GM23338 (cell line): ENCODE results near the gene SOST. TPM values are rescaled to one million over a fixed set of nuclear protein-coding genes. Genes with fewer than 3 reads are reported as not detected.

Source experiments
- ATAC-seq: fragments of 200-7000 bp; cut with Tn5 transposase; 3 replicates; pipeline ENCODE4 v1.9.1; 2020
- DNase-seq: peaks from one replicate; pipeline ENCODE4 v3.0.0-alpha.2; 2015; ENCODE audit warnings: low spot score
- H2AFZ ChIP-seq: fragments of 200-600 bp; sonication (generic); 2 replicates; pipeline ENCODE4 v1.8.0; 2016; ENCODE audit warnings: antibody characterized with exemption, mild to moderate bottlenecking, moderate library complexity
- H3F3A ChIP-seq: fragments of 200-600 bp; sonication (generic); replicated peaks from 2 replicates; pipeline ENCODE4 v1.8.0; 2017; ENCODE audit warnings: antibody characterized with exemption, mixed run types, low read depth
- H3K27ac ChIP-seq: fragments of 200-600 bp; sonication (generic); 2 replicates; pipeline ENCODE4 v1.6.1; 2016; ENCODE audit warnings: low read depth
- H3K27me3 ChIP-seq: fragments of 200-600 bp; sonication (generic); 2 replicates; pipeline ENCODE4 v1.8.0; 2016; ENCODE audit warnings: mild to moderate bottlenecking, mixed run types, moderate library complexity; ENCODE audit not compliant: insufficient read depth
- H3K36me3 ChIP-seq: fragments of 200-600 bp; sonication (generic); 2 replicates; pipeline ENCODE4 v1.8.0; 2016; ENCODE audit warnings: mild to moderate bottlenecking; ENCODE audit not compliant: insufficient read depth
- H3K4me1 ChIP-seq: fragments of 200-600 bp; sonication (generic); 2 replicates; pipeline ENCODE4 v1.8.0; 2016; ENCODE audit warnings: mild to moderate bottlenecking, moderate library complexity; ENCODE audit not compliant: insufficient read depth
- H3K4me2 ChIP-seq: fragments of 200-600 bp; sonication (generic); 2 replicates; pipeline ENCODE4 v1.7.1; 2017; ENCODE audit warnings: mixed run types
- H3K4me3 ChIP-seq: fragments of 200-600 bp; sonication (generic); 2 replicates; pipeline ENCODE4 v1.6.1; 2016; ENCODE audit warnings: mixed run types
- H3K79me2 ChIP-seq: fragments of 200-600 bp; sonication (generic); replicated peaks from 2 replicates; pipeline ENCODE4 v1.8.0; 2017; ENCODE audit warnings: mild to moderate bottlenecking; ENCODE audit not compliant: insufficient read depth
- H3K9me2 ChIP-seq: fragments of 200-600 bp; sonication (generic); 2 replicates; pipeline ENCODE4 v1.8.0; 2017; ENCODE audit not compliant: insufficient read depth
- H4K20me1 ChIP-seq: fragments of 200-600 bp; sonication (generic); replicated peaks from 2 replicates; pipeline ENCODE4 v1.8.0; 2017; ENCODE audit warnings: mild to moderate bottlenecking; ENCODE audit not compliant: insufficient read depth
- H3K27ac Mint-ChIP-seq: 2 replicates; pipeline ENCODE4 v1.8.0; 2020; ENCODE audit warnings: inconsistent platforms, mild to moderate bottlenecking, moderate library complexity, mixed read lengths
- H3K27me3 Mint-ChIP-seq: 3 replicates; pipeline ENCODE4 v1.8.0; 2022; ENCODE audit warnings: low read depth, mild to moderate bottlenecking, moderate library complexity, mixed read lengths, inconsistent platforms; ENCODE audit not compliant: insufficient read depth, poor library complexity
- H3K36me3 Mint-ChIP-seq: 3 replicates; pipeline ENCODE4 v1.8.0; 2021; ENCODE audit warnings: low read depth, mild to moderate bottlenecking, inconsistent platforms, moderate library complexity, mixed read lengths
- H3K4me1 Mint-ChIP-seq: 3 replicates; pipeline ENCODE4 v1.8.0; 2020; ENCODE audit warnings: mild to moderate bottlenecking, inconsistent platforms, mixed read lengths
- H3K4me3 Mint-ChIP-seq: 3 replicates; pipeline ENCODE4 v1.8.0; 2021; ENCODE audit warnings: moderate library complexity, mild to moderate bottlenecking, inconsistent platforms, mixed read lengths
- H3K9me3 Mint-ChIP-seq: 3 replicates; pipeline ENCODE4 v1.8.0; 2020; ENCODE audit warnings: moderate library complexity, mild to moderate bottlenecking, inconsistent platforms, mixed read lengths
- CREB1 ChIP-seq: fragments of 250-450 bp; sonication (Bioruptor Pico); IDR thresholded peaks from 2 replicates; pipeline ENCODE4 v1.5.0; 2020; ENCODE audit warnings: low read depth, mild to moderate bottlenecking, moderate library complexity
- JUNB ChIP-seq: IDR thresholded peaks from one replicate; pipeline ENCODE4 v1.6.1; 2016; ENCODE audit warnings: antibody characterized with exemption; ENCODE audit not compliant: unreplicated experiment
- ZNF114 ChIP-seq: fragments of 250-450 bp; sonication (Bioruptor Pico); IDR thresholded peaks from 2 replicates; pipeline ENCODE4 v1.5.0; 2020; ENCODE audit warnings: mild to moderate bottlenecking, moderate library complexity
- ZNF331 ChIP-seq: fragments of 250-450 bp; sonication (Bioruptor Pico); IDR thresholded peaks from 2 replicates; pipeline ENCODE4 v1.5.0; 2020; ENCODE audit warnings: low read depth, mild to moderate bottlenecking, moderate library complexity
- polyA plus RNA-seq: library from polyadenylated mRNA; unstranded; fragments of >200 nt; fragmentation: Nextera tagmentation; extraction: Ambion mirVana; gene quantifications from 2 replicates; pipeline ENCODE4 v1.2.1, GENCODE V29; 2016
- total RNA-seq: library from RNA; depleted of rRNA; stranded (reverse); fragments of >200 nt; shearing (Covaris generic); gene quantifications from 2 replicates; pipeline ENCODE4 v1.2.3, GENCODE V29; 2014
- TF ChIP-seq, protein P1 (sequence below): fragments of 250-450 bp; sonication (Bioruptor Pico); IDR thresholded peaks from 2 replicates; pipeline ENCODE4 v1.5.0; 2020; ENCODE audit warnings: mild to moderate bottlenecking, moderate library complexity
- TF ChIP-seq, protein P2 (sequence below): IDR thresholded peaks from 2 replicates; pipeline ENCODE4 v1.6.1; 2016; ENCODE audit warnings: antibody characterized with exemption

SOST gene
- total and polyA plus RNA-seq, 2 experiments from 2014 or later, result not detected

DNA sequence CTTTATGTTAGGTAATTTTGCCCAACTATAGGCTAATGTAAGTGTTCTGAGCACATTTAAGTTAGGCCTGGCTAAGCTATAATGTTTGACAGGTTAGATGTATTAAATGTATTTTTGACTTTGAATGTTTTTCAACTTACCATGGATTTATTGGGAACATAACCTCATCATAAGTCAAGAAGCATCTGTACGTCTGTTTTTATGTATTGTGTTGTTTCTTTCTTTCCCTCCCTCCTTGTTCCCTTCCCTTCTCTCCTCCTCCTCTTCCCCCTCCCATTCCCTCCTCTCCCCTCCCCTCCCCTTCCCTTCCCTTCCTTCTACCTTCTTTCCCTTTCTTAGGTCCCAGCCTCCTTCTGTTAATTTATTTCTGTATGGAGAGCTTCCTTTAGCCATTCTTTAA, 30.9 kb upstream of the SOST start:
- Histone ChIP-seq H4K20me1 (no peaks in the 10 kb centered on the region), H3K9me2 (no peaks in the 10 kb centered on the region), H3K36me3 (no peaks in the 10 kb centered on the region), H3K4me3 (no peak overlapping the region), H3F3A (no peaks in the 10 kb centered on the region), H3K4me1 (no peaks in the 10 kb centered on the region; the same call in 1 of the 2 replicates), H3K27ac (no peak overlapping the region), H2AFZ (no peak overlapping the region), H3K27me3 (no peaks in the 10 kb centered on the region), H3K79me2 (no peaks in the 10 kb centered on the region), H3K4me2 (no peak overlapping the region)
- ATAC-seq (no peak), DNase-seq (no peak)
- TF ChIP-seq ZNF114 (CRISPR knock-in tag) (no peak), CREB1 (CRISPR knock-in tag) (no peak), JUNB (no peak), ZNF331 (no peak)
- TF ChIP-seq, protein P1, sequence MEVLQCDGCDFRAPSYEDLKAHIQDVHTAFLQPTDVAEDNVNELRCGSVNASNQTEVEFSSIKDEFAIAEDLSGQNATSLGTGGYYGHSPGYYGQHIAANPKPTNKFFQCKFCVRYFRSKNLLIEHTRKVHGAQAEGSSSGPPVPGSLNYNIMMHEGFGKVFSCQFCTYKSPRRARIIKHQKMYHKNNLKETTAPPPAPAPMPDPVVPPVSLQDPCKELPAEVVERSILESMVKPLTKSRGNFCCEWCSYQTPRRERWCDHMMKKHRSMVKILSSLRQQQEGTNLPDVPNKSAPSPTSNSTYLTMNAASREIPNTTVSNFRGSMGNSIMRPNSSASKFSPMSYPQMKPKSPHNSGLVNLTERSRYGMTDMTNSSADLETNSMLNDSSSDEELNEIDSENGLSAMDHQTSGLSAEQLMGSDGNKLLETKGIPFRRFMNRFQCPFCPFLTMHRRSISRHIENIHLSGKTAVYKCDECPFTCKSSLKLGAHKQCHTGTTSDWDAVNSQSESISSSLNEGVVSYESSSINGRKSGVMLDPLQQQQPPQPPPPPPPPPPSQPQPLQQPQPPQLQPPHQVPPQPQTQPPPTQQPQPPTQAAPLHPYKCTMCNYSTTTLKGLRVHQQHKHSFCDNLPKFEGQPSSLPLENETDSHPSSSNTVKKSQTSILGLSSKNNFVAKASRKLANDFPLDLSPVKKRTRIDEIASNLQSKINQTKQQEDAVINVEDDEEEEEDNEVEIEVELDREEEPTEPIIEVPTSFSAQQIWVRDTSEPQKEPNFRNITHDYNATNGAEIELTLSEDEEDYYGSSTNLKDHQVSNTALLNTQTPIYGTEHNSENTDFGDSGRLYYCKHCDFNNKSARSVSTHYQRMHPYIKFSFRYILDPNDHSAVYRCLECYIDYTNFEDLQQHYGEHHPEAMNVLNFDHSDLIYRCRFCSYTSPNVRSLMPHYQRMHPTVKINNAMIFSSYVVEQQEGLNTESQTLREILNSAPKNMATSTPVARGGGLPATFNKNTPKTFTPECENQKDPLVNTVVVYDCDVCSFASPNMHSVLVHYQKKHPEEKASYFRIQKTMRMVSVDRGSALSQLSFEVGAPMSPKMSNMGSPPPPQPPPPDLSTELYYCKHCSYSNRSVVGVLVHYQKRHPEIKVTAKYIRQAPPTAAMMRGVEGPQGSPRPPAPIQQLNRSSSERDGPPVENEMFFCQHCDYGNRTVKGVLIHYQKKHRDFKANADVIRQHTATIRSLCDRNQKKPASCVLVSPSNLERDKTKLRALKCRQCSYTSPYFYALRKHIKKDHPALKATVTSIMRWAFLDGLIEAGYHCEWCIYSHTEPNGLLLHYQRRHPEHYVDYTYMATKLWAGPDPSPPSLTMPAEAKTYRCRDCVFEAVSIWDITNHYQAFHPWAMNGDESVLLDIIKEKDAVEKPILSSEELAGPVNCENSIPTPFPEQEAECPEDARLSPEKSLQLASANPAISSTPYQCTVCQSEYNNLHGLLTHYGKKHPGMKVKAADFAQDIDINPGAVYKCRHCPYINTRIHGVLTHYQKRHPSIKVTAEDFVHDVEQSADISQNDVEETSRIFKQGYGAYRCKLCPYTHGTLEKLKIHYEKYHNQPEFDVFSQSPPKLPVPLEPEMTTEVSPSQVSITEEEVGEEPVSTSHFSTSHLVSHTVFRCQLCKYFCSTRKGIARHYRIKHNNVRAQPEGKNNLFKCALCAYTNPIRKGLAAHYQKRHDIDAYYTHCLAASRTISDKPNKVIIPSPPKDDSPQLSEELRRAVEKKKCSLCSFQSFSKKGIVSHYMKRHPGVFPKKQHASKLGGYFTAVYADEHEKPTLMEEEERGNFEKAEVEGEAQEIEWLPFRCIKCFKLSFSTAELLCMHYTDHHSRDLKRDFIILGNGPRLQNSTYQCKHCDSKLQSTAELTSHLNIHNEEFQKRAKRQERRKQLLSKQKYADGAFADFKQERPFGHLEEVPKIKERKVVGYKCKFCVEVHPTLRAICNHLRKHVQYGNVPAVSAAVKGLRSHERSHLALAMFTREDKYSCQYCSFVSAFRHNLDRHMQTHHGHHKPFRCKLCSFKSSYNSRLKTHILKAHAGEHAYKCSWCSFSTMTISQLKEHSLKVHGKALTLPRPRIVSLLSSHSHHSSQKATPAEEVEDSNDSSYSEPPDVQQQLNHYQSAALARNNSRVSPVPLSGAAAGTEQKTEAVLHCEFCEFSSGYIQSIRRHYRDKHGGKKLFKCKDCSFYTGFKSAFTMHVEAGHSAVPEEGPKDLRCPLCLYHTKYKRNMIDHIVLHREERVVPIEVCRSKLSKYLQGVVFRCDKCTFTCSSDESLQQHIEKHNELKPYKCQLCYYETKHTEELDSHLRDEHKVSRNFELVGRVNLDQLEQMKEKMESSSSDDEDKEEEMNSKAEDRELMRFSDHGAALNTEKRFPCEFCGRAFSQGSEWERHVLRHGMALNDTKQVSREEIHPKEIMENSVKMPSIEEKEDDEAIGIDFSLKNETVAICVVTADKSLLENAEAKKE (CRISPR knock-in tag), result no peak
- TF ChIP-seq, protein P2, sequence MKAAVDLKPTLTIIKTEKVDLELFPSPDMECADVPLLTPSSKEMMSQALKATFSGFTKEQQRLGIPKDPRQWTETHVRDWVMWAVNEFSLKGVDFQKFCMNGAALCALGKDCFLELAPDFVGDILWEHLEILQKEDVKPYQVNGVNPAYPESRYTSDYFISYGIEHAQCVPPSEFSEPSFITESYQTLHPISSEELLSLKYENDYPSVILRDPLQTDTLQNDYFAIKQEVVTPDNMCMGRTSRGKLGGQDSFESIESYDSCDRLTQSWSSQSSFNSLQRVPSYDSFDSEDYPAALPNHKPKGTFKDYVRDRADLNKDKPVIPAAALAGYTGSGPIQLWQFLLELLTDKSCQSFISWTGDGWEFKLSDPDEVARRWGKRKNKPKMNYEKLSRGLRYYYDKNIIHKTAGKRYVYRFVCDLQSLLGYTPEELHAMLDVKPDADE, result no peak
- no peaks in the 10 kb centered on the region for H3K36me3 Mint-ChIP-seq
- peaks cover 3% of the 10 kb centered on the region; the same call in 1 of the 3 replicates for H3K4me1 Mint-ChIP-seq
- H3K4me3 Mint-ChIP-seq, result no peak overlapping the region
- H3K27ac Mint-ChIP-seq, result no peak overlapping the region
- peaks cover 8% of the 10 kb centered on the region for H3K9me3 Mint-ChIP-seq
- peaks cover 9% of the 10 kb centered on the region for H3K27me3 Mint-ChIP-seq
